Retinal pigment epithelial cell (primary cell): ENCODE measurements around the gene OCSTAMP.

Source experiments
- DNase-seq: peaks from one replicate; pipeline ENCODE4 v3.0.0-alpha.2; 2010; ENCODE audit warnings: low read depth
- H3K4me3 ChIP-seq: 2 replicates; pipeline ENCODE4 v1.5.1; 2011; ENCODE audit warnings: mild to moderate bottlenecking, low read length, control low read depth, moderate library complexity
- TF ChIP-seq, protein P1 (sequence below): conservative IDR thresholded peaks from 2 replicates; pipeline ENCODE4 v1.5.1; 2011; ENCODE audit warnings: low read depth, low read length, control low read depth, inconsistent platforms

Gene OCSTAMP

DNA sequence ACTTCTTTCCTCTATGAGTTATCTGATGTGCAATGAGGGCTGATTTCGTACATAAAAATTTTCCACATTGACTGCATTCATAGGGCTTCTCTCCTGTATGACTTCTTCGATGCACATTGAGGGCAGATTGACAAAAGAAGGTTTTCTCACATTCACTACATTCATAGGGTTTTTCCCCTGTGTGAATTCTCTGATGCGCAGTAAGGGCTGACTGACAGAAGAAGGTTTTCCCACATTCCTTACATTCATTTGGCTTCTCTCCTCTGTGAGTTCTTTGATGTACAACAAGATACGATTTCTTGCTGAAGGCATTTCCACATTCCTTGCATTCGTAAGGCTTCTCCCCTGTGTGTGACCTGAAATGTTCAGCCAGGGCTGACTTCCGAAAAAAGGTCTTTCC lies 48.5 kb downstream of the OCSTAMP start:
- H3K4me3 ChIP-seq, result no peak overlapping the region

GRCh38 chr20:46501337-46501942 lies 49.0 kb downstream of the OCSTAMP start:
- TF ChIP-seq, protein P1, sequence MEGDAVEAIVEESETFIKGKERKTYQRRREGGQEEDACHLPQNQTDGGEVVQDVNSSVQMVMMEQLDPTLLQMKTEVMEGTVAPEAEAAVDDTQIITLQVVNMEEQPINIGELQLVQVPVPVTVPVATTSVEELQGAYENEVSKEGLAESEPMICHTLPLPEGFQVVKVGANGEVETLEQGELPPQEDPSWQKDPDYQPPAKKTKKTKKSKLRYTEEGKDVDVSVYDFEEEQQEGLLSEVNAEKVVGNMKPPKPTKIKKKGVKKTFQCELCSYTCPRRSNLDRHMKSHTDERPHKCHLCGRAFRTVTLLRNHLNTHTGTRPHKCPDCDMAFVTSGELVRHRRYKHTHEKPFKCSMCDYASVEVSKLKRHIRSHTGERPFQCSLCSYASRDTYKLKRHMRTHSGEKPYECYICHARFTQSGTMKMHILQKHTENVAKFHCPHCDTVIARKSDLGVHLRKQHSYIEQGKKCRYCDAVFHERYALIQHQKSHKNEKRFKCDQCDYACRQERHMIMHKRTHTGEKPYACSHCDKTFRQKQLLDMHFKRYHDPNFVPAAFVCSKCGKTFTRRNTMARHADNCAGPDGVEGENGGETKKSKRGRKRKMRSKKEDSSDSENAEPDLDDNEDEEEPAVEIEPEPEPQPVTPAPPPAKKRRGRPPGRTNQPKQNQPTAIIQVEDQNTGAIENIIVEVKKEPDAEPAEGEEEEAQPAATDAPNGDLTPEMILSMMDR, result no peak
- no peak for DNase-seq
- H3K4me3 ChIP-seq, result no peak overlapping the region

More for the DNA sequence above, 48.5 kb downstream of the OCSTAMP start:
- no peak for DNase-seq
- TF ChIP-seq, protein P1, result no peak

DNA sequence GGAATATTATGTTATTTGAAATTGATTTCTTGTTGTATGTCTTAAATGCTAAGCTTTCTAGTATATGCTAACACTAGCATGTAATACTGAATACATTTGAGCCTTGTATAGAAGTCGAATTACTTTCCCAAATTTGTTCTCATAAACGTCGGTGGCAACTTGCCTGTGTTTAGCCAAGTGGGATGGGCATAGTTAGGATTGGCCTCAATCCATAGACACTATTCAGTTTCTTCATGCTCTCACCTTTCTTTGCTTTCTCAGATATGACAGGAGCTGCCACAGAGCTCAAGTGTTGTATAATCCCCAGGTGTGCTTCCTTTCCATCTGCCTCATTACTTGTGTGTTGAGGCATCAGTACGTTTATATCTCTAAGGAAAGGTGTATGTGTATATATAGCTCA lies 56.4 kb downstream of the OCSTAMP start:
- TF ChIP-seq, protein P1, result no peak
- H3K4me3 ChIP-seq, result no peak overlapping the region
- no peak for DNase-seq

DNA sequence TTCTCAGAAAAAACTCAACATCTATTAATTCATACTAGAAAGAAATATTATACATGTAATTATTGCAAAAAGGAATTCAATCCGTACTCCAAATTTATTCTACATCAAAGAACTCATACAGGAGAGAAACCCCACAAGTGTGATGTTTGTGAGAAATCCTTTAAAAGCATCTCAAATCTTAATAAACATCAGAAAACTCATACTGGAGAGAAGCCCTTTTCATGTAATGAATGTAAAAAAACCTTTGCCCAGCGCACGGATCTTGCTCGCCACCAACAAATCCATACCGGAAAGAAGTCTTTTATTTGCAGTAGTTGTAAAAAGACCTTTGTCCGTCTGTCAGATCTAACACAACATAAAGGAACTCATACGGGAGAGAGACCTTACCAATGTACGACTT lies 59.1 kb downstream of the OCSTAMP start:
- TF ChIP-seq, protein P1, result no peak
- no peak overlapping the region for H3K4me3 ChIP-seq
- no peak for DNase-seq
